Measurements from ENCODE around the gene CHCHD3.

DNA sequence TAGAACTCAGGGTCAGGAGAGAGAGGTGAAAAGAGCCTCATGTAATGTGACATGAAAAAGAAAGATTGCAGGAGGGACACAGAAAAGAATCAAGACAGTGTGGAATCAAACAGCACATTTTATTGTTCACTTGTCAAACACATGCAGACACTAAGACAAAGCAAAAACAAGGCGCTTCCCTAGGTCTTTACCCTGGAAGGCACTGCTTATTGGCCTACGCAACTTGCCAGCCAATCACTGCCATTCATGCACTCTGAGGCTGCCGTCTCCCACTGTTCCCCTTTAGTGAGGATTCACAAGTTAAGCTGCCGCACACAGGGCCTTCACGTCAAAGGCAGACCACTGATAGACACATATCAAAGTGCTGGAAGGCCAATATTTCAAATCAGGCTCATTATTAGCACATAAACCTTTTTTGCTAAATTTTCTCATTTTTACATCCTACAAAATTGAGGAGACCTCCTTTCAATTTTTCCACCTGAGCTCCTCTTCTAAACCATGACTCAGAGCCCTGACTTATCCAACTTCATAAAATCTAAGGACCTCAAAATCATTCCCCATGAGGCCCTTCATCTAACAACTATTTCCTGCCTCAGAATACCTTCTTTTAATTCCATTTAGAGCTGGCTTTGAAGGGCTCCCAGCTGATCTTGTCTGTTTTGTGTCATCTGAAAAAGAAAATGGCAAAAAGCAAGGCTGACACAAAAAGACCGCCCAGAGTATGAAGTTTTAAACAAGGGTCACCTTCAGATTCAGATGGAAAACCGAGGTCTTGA, 149.4 kb downstream of the CHCHD3 start:
- TF ChIP-seq POLR2AphosphoS5 (IDR thresholded peaks at IDR 0.05; ENCODE audit: low read depth, low read length) (no peak), POLR2A (IDR thresholded peaks at IDR 0.05; ENCODE audit: low read depth, low read length) (no peak), SPI1 (IDR thresholded peaks at IDR 0.05; ENCODE audit: low read depth, low read length) (no peak), POU2F2 (IDR thresholded peaks at IDR 0.05; ENCODE audit: low read depth, low read length) (no peak)
